SU-DHL-6 (cell line): ENCODE results near the gene TMEM119.

Experiments used
- EZH2phosphoT487 ChIP-seq: fragments of 200-600 bp; sonication (generic), shearing (Covaris generic); conservative IDR thresholded peaks from 2 replicates; pipeline ENCODE4 v1.6.1; 2018; ENCODE audit warnings: mild to moderate bottlenecking, antibody characterized with exemption, low read length, moderate library complexity, mixed read lengths
- TF ChIP-seq, protein P1 (sequence below): fragments of 200-600 bp; sonication (generic); IDR thresholded peaks from one replicate; pipeline ENCODE4 v1.5.1; 2017; ENCODE audit warnings: antibody characterized with exemption, mild to moderate bottlenecking, low read length, moderate library complexity; ENCODE audit not compliant: insufficient read depth, poor library complexity, severe bottlenecking

DNA sequence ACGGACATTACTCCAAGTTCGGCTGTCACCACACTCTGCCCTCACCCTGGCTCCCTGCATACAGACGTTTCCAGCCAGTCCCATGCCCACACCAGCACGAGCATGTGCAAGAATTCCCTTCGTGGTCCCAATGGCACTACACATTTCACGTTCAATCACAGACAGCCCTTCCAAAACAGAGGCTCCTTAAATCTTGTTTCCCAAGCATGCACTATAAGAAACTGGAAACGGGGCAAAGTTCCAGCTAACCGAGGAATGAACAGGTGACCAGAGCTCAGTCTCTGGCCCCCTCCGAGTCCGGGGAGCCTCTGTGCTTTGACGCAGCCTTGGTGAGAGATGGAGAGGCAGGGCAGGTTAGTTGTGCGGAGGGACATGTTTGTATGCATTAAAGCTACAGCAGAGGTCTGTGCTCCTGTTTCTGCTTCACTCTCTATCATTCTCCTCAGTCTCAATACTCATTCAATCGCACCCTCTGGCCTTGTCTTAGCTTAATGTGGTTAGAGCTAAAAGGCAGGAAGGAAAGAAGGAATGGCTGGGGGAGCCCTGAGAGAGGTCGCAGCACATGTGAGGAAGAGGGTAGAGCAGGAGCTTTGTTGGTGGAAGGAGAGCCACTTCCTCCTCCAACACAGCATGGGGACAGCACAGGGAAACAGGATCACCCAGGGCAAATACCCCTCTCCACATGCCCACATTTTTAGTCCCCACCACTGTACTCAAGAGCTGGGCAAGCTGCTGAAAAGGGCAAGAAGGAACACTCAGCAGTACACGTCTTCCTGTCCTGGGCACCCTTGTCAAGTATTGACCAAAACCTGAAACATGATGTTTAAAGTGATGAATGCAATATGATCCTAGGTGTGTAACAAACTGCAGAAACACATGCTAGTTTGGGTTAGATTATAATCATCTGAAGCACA lies 48.1 kb upstream of the TMEM119 start:
- TF ChIP-seq, protein P1, sequence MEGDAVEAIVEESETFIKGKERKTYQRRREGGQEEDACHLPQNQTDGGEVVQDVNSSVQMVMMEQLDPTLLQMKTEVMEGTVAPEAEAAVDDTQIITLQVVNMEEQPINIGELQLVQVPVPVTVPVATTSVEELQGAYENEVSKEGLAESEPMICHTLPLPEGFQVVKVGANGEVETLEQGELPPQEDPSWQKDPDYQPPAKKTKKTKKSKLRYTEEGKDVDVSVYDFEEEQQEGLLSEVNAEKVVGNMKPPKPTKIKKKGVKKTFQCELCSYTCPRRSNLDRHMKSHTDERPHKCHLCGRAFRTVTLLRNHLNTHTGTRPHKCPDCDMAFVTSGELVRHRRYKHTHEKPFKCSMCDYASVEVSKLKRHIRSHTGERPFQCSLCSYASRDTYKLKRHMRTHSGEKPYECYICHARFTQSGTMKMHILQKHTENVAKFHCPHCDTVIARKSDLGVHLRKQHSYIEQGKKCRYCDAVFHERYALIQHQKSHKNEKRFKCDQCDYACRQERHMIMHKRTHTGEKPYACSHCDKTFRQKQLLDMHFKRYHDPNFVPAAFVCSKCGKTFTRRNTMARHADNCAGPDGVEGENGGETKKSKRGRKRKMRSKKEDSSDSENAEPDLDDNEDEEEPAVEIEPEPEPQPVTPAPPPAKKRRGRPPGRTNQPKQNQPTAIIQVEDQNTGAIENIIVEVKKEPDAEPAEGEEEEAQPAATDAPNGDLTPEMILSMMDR, result no peak
- TF ChIP-seq EZH2phosphoT487, result no peak
